ENCODE results near the gene APPL2. TPM values are rescaled to one million over a fixed set of nuclear protein-coding genes. Genes with fewer than 3 reads are reported as not detected.
"Not testable (repeated sequence)": the region's sequence is repeated elsewhere in the genome, so short reads cannot be mapped to it uniquely, and the experiment has no call there.

The APPL2 gene
- total RNA-seq, 4 donors from 2014 or later: 30.9 to 52.3 (median 35.2) TPM

DNA sequence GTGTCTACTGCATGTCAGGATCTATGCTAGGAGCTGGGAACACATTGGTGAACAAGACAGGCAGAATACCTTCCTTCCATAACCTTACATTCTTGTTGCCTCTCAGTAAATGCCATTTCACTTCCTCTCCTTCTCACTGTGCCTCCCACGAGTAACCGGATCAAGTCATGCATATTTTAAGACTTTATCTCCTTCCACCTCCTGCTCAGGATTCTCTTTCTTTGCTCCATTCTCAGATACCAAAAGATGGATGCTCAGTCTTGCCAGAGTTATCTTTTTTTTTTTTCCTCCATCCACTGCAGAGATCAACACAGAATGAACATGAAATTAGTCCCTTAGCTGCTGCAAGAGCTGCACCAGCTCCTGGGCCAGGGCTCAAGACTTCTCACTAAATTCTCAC, 20.0 kb upstream of the APPL2 start:
- Histone ChIP-seq H3K27me3 (no peaks in the 10 kb centered on the region), H3K9me3 (no peaks in the 10 kb centered on the region), H3K27ac (no peak overlapping the region), H3K36me3 (no peaks in the 10 kb centered on the region), H3K4me3 (no peak overlapping the region), H3K4me1 (peaks cover 0 to 16% (median 10%) of the 10 kb centered on the region in 3 donors)
- no peak for TF ChIP-seq POLR2A (IDR thresholded peaks at IDR 0.05)
- TF ChIP-seq, protein P1, sequence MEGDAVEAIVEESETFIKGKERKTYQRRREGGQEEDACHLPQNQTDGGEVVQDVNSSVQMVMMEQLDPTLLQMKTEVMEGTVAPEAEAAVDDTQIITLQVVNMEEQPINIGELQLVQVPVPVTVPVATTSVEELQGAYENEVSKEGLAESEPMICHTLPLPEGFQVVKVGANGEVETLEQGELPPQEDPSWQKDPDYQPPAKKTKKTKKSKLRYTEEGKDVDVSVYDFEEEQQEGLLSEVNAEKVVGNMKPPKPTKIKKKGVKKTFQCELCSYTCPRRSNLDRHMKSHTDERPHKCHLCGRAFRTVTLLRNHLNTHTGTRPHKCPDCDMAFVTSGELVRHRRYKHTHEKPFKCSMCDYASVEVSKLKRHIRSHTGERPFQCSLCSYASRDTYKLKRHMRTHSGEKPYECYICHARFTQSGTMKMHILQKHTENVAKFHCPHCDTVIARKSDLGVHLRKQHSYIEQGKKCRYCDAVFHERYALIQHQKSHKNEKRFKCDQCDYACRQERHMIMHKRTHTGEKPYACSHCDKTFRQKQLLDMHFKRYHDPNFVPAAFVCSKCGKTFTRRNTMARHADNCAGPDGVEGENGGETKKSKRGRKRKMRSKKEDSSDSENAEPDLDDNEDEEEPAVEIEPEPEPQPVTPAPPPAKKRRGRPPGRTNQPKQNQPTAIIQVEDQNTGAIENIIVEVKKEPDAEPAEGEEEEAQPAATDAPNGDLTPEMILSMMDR (IDR thresholded peaks at IDR 0.05): no peak
- intact Hi-C loops (cut with DNase I): no loop called here
- 68% methylated on average over 2 of the region's 2 CpGs for WGBS, 2 donors
- no peak for DNase-seq

DNA sequence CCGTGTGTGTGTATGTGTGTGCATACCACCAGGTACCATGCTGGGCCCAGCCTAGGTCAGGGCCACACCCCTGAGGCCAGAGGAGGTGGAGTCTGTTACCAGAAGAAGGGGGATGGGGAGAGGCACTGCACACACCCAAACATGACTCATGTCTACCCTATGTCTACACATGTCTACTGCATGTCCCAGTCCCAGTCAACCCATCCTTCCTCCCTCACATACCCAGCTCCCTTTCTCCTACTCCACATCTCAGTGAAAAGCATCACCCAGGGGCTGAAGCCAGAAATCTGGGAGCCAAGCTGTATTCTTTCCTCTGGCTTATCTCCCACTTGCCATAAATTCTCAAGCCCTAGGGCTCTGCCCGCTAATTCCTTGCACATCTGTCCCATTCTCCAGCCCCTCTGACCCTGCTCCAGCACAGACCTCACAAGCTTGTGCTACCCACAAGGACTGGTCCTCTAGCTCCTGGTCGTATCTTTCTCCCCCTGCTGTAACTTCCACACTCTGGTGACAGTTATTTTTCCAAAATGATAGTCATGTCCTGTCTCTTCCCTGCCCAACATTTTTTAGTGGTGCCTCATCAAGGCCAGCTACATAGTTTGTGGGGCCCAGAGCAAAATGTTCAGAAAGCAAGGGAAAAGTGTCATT, 18.0 kb upstream of the APPL2 start:
- Histone ChIP-seq H3K4me3 (no peak overlapping the region), H3K27ac (peak overlapping the region in 2 of 4 donors; percentile 23 to 58), H3K27me3 (no peaks in the 10 kb centered on the region), H3K9me3 (no peaks in the 10 kb centered on the region), H3K4me1 (peaks cover 0 to 16% (median 10%) of the 10 kb centered on the region in 3 donors), H3K36me3 (no peaks in the 10 kb centered on the region)
- DNase-seq: no peak
- TF ChIP-seq, protein P1 (IDR thresholded peaks at IDR 0.05): no peak
- no peak for TF ChIP-seq POLR2A (IDR thresholded peaks at IDR 0.05)
- WGBS, 2 donors: 27 to 77% methylated on average over 2 to 3 of the region's 3 CpGs
- intact Hi-C loops (cut with DNase I): no loop called here

DNA sequence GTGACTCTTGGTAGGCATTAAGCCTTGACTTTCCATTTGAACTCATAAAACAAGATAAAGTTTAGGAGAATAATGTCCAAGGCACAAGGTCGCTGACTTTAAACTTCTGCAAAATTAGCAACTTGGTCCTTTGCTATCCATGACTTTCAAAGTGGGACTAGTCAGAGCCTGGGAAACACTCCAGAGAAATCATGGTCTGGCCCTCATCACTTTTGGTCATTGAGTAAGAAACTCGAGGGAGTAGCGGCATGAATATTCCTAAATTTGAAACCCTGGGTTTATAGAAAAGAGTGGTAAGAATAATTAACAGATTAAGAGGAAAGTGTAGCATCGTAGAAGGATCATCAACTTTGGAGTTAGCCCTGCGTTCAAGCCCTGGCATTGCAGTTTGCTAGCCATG, 16.9 kb upstream of the APPL2 start:
- Histone ChIP-seq H3K4me3 (no peak overlapping the region), H3K4me1 (peaks cover 0 to 16% (median 10%) of the 10 kb centered on the region in 3 donors), H3K27me3 (no peaks in the 10 kb centered on the region), H3K36me3 (no peaks in the 10 kb centered on the region), H3K9me3 (no peaks in the 10 kb centered on the region), H3K27ac (no peak overlapping the region)
- 84 to 96% methylated on average over 4 to 5 of the region's 5 CpGs for WGBS, 2 donors
- TF ChIP-seq, protein P1 (IDR thresholded peaks at IDR 0.05): no peak
- no peak for TF ChIP-seq POLR2A (IDR thresholded peaks at IDR 0.05)
- intact Hi-C loops (cut with DNase I): no loop called here
- DNase-seq: no peak

DNA sequence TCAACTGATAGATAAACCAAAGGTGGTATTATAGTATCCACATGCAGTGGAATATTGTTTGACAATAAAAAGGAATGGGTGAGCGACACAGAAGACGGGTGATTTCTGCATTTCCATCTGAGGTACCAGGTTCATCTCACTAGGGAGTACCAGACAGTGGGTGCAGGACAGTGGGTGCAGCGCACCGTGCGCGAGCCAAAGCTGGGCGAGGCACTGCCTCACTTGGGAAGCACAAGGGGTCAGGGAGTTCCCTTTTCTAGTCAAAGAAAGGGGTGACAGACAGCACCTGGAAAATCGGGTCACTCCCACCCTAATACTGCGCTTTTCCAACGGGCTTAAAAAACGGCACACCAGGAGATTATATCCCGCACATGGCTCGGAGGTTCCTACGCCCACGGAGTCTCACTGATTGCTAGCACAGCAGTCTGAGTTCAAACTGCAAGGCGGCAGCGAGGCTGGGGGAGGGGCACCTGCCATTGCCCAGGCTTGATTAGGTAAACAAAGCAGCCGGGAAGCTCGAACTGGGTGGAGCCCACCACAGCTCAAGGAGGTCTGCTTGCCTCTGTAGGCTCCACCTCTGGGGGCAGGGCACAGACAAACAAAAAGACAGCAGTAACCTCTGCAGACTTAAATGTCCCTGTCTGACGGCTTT, 9.9 kb upstream of the APPL2 start:
- H3K4me3 ChIP-seq; H3K27me3 ChIP-seq; H3K4me1 ChIP-seq; H3K36me3 ChIP-seq; intact Hi-C loops (cut with DNase I); H3K9me3 ChIP-seq; DNase-seq; H3K27ac ChIP-seq: not testable (repeated sequence)
- 87 to 91% methylated on average over 11 to 15 of the region's 20 CpGs for WGBS, 2 donors

DNA sequence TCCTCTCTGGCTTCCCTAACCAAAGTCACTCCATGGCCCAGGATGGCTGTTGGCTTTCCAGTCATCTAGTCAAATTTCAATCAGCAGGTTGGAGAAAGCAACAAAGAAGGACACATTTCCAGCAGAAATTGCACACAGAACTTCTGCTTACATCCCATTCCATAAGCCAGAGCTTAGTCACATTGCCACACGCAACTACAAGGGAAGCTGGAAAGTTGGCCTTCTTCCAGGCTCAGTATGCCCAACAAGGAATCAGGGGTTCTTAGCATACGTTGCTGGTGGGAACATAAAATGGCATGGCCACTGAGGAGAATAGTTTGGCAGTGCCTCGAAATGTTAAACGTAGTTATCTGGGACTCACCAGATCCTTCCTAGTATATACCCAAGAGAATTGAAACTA, 9.3 kb upstream of the APPL2 start:
- no peak for TF ChIP-seq POLR2A (IDR thresholded peaks at IDR 0.05)
- TF ChIP-seq, protein P1 (IDR thresholded peaks at IDR 0.05): no peak
- H3K4me1 ChIP-seq: no peaks in the 10 kb centered on the region
- H3K27ac ChIP-seq: no peak overlapping the region
- intact Hi-C loops (cut with DNase I): no loop called here
- no peak overlapping the region for H3K4me3 ChIP-seq
- no peak for DNase-seq
- WGBS, 2 donors: 82 to 93% methylated on average over 4 of the region's 4 CpGs
- no peaks in the 10 kb centered on the region for H3K9me3 ChIP-seq
- no peaks in the 10 kb centered on the region for H3K36me3 ChIP-seq
- H3K27me3 ChIP-seq: no peaks in the 10 kb centered on the region

All from esophagus squamous epithelium (tissue), 5 donors.